ENCODE measurements around the gene SUSD6. TPM values are rescaled to one million over a fixed set of nuclear protein-coding genes. Genes with fewer than 3 reads are reported as not detected.

The SUSD6 gene
- total RNA-seq, 1 experiment from 2014 or later = 44.7 TPM

- Mint-ChIP-seq H3K27me3 (ENCODE audit: unreplicated experiment) (no peaks in the 10 kb centered on the region), H3K4me1 (ENCODE audit: low read depth, unreplicated experiment) (peaks cover 50% of the 10 kb centered on the region), H3K9me3 (ENCODE audit: low read depth, unreplicated experiment) (no peaks in the 10 kb centered on the region), H3K27ac (ENCODE audit: unreplicated experiment) (peak overlapping the region; percentile 94), H3K4me3 (ENCODE audit: low read depth, unreplicated experiment) (peak overlapping the region; percentile 96), H3K36me3 (ENCODE audit: insufficient read depth, unreplicated experiment) (peaks cover 17% of the 10 kb centered on the region)
- TF ChIP-seq CTCF (IDR thresholded peaks at IDR 0.05; ENCODE audit: unreplicated experiment) = no peak
- no peak for DNase-seq
- CTCF ChIA-PET = interaction anchor here (0.8 to 0.9 kb wide), 2 partner anchors 45 to 93 kb away, joined by 3 to 4 read pairs; no protein-coding TSS in a partner anchor
- TSS peak; percentile 36 for BruUV-seq (replicated peaks)
- intact Hi-C loops (cut with micrococcal nuclease; ENCODE audit: unreplicated experiment) = loop anchor here (1.0 kb wide), 1 partner anchor 8 kb away; no protein-coding TSS in a partner anchor
These were observed 1.4 kb downstream of the SUSD6 start for GRCh38 chr14:69612783-69613130.

GRCh38 chr14:69613312-69614073 lies 2.1 kb downstream of the SUSD6 start:
- BruUV-seq (replicated peaks) = no TSS peak
- DNase-seq = no peak
- peak overlapping the region; percentile 96 for H3K4me3 Mint-ChIP-seq (ENCODE audit: low read depth, unreplicated experiment)
- intact Hi-C loops (cut with micrococcal nuclease; ENCODE audit: unreplicated experiment) = no loop called here
- CTCF ChIA-PET = no interaction called here
- H3K36me3 Mint-ChIP-seq (ENCODE audit: insufficient read depth, unreplicated experiment) = peaks cover 17% of the 10 kb centered on the region
- H3K27me3 Mint-ChIP-seq (ENCODE audit: unreplicated experiment) = no peaks in the 10 kb centered on the region
- TF ChIP-seq CTCF (IDR thresholded peaks at IDR 0.05; ENCODE audit: unreplicated experiment) = no peak
- peaks cover 56% of the 10 kb centered on the region for H3K4me1 Mint-ChIP-seq (ENCODE audit: low read depth, unreplicated experiment)
- H3K27ac Mint-ChIP-seq (ENCODE audit: unreplicated experiment) = no peak overlapping the region
- no peaks in the 10 kb centered on the region for H3K9me3 Mint-ChIP-seq (ENCODE audit: low read depth, unreplicated experiment)

- H3K27ac Mint-ChIP-seq (ENCODE audit: unreplicated experiment) = no peak overlapping the region
- no peak for TF ChIP-seq CTCF (IDR thresholded peaks at IDR 0.05; ENCODE audit: unreplicated experiment)
- BruUV-seq (replicated peaks) = no TSS peak
- peak overlapping the region; percentile 96 for H3K4me3 Mint-ChIP-seq (ENCODE audit: low read depth, unreplicated experiment)
- CTCF ChIA-PET = no interaction called here
- DNase-seq = no peak
- H3K27me3 Mint-ChIP-seq (ENCODE audit: unreplicated experiment) = no peaks in the 10 kb centered on the region
- H3K36me3 Mint-ChIP-seq (ENCODE audit: insufficient read depth, unreplicated experiment) = peaks cover 17% of the 10 kb centered on the region
- peaks cover 67% of the 10 kb centered on the region for H3K4me1 Mint-ChIP-seq (ENCODE audit: low read depth, unreplicated experiment)
- intact Hi-C loops (cut with micrococcal nuclease; ENCODE audit: unreplicated experiment) = no loop called here
- H3K9me3 Mint-ChIP-seq (ENCODE audit: low read depth, unreplicated experiment) = no peaks in the 10 kb centered on the region
These were observed 3.2 kb downstream of the SUSD6 start for GRCh38 chr14:69614592-69614991.

- no peak for DNase-seq
- H3K9me3 Mint-ChIP-seq (ENCODE audit: low read depth, unreplicated experiment) = no peaks in the 10 kb centered on the region
- peaks cover 20% of the 10 kb centered on the region for H3K36me3 Mint-ChIP-seq (ENCODE audit: insufficient read depth, unreplicated experiment)
- TF ChIP-seq CTCF (IDR thresholded peaks at IDR 0.05; ENCODE audit: unreplicated experiment) = no peak
- CTCF ChIA-PET = interaction anchor here (0.6 kb wide), 1 partner anchor 159 kb away, joined by 3 read pairs; no protein-coding TSS in a partner anchor
- no TSS peak for BruUV-seq (replicated peaks)
- H3K27ac Mint-ChIP-seq (ENCODE audit: unreplicated experiment) = peak overlapping the region; percentile 39
- intact Hi-C loops (cut with micrococcal nuclease; ENCODE audit: unreplicated experiment) = no loop called here
- H3K27me3 Mint-ChIP-seq (ENCODE audit: unreplicated experiment) = no peaks in the 10 kb centered on the region
- peaks cover 72% of the 10 kb centered on the region for H3K4me1 Mint-ChIP-seq (ENCODE audit: low read depth, unreplicated experiment)
- peak overlapping the region; percentile 60 for H3K4me3 Mint-ChIP-seq (ENCODE audit: low read depth, unreplicated experiment)
These were observed 3.7 kb downstream of the SUSD6 start for GRCh38 chr14:69615121-69615495.
